VCaP (cell line): ENCODE measurements around the gene EVC.

Experiments used
- H3K27ac ChIP-seq: fragments of 450-650 bp; 2 replicates; pipeline ENCODE4 v1.5.1; 2017
- CTCF ChIP-seq: fragments of 450-650 bp; conservative IDR thresholded peaks from 2 replicates; pipeline ENCODE4 v1.5.1; 2017; ENCODE audit warnings: mild to moderate bottlenecking, moderate library complexity

EVC gene

GRCh38 chr4:5839332-5839731 is 128.3 kb downstream of the EVC start:
- no peak for TF ChIP-seq CTCF
- no peak overlapping the region for H3K27ac ChIP-seq

GRCh38 chr4:5839751-5840674 is 129.0 kb downstream of the EVC start:
- no peak for TF ChIP-seq CTCF
- no peak overlapping the region for H3K27ac ChIP-seq

GRCh38 chr4:5842456-5842855 is 131.5 kb downstream of the EVC start:
- no peak overlapping the region for H3K27ac ChIP-seq
- TF ChIP-seq CTCF, result no peak

- no peak for TF ChIP-seq CTCF
- H3K27ac ChIP-seq, result no peak overlapping the region
Observed at GRCh38 chr4:5843573-5844530, 132.9 kb downstream of the EVC start.

DNA sequence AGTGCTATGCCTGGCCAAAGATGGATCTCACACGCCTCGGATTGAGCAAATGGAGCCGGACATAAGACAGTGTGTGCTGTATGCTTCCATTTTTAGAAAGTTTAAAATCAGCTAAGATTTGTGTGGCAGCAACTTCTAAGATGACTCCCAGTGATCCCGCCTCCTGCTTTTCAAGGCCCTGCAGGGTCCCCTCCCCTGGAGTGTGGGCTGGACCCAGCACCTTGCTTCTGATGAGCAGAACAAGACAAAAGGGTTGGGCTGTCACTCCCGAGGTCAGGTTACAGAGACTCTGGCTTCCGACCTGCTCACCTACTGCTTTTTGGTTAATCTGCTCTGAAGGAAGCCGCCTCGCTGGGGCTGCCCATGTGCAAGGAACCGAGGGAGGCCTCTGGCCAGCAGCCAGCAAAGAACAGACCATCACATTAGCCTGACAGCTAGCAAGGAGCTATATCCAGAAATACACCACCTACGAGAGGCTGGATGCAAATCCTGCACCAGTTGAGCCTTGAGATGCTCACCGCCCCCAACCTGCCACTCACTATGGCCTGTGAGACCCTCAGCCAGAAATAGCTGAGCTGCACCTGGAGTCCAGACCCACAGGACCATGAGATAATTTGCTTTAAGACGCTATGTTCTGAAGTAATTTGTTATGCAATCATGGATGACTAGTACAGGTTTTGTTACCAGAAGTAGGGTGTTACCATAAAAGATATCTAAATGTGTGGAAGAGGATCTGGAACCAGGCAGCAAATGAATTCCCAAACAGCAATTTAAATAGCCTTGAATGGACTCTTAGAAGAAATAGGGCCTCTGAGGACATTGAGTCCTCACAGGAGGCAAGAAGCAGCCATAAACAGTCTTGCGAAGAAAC is 134.3 kb downstream of the EVC start:
- no peak for TF ChIP-seq CTCF

DNA sequence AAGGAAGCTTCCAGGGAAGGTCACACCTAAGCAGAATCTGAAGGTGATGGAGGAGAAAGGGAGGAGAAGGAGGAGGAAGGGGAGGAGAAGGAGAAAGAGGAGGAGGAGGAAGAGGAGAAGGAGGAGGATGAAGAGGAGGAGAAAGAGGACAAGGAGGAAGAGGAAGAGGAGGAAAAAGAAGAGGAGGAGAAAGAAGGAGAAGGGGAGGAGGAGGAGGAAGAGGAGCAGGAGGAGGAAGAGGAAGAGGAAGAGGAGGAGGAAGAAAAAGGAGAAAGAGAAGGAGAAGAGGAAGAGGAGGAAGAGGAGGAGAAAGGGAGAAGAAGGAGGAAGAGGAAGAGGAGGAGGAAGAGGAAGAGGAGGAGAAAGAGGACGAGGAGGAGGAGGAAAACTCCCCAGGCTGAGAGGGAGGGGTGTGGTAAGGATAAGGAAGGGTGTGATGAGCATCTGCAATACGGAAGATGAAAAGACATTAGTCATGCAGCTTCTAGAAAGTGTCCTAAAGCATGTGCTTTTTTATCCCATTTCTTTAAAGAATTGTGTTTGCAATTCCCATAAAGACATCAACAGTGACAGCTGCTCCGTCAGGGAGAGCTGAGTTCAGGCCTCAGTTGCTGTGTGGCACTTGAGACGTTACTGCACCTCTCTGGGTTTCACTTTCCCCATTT is 140.8 kb downstream of the EVC start:
- no peak for TF ChIP-seq CTCF
- H3K27ac ChIP-seq, result no peak overlapping the region

More for the DNA sequence above, 134.3 kb downstream of the EVC start:
- no peak overlapping the region for H3K27ac ChIP-seq
